ENCODE data around the gene SMAD2.

SMAD2 gene

GRCh38 chr18:47893939-47894699 is 36.3 kb downstream of the SMAD2 start:
- no peak for DNase-seq

- no peak for DNase-seq
These were observed 37.4 kb downstream of the SMAD2 start for GRCh38 chr18:47893047-47893446.

- no peak for DNase-seq
These were observed 42.3 kb downstream of the SMAD2 start for GRCh38 chr18:47888156-47888555.

GRCh38 chr18:47887227-47887626 is 43.2 kb downstream of the SMAD2 start:
- DNase-seq: no peak

GRCh38 chr18:47883771-47884413 is 46.6 kb downstream of the SMAD2 start:
- no peak for DNase-seq

GRCh38 chr18:47882641-47883040 is 47.8 kb downstream of the SMAD2 start:
- no peak for DNase-seq

- DNase-seq: no peak
These were observed 48.6 kb downstream of the SMAD2 start for GRCh38 chr18:47881752-47882455.

GRCh38 chr18:47881042-47881441 is 49.4 kb downstream of the SMAD2 start:
- no peak for DNase-seq

- no peak for DNase-seq
These were observed 52.6 kb downstream of the SMAD2 start for GRCh38 chr18:47877892-47878291.

- no peak for DNase-seq
These were observed 53.6 kb downstream of the SMAD2 start for GRCh38 chr18:47876813-47877212.

GRCh38 chr18:47873625-47874024 is 56.8 kb downstream of the SMAD2 start:
- no peak for DNase-seq

- no peak for DNase-seq
These were observed 58.0 kb downstream of the SMAD2 start for GRCh38 chr18:47872426-47872825.

GRCh38 chr18:47871288-47871687 is 59.2 kb downstream of the SMAD2 start:
- DNase-seq: no peak

- DNase-seq: no peak
These were observed 59.9 kb downstream of the SMAD2 start for GRCh38 chr18:47870605-47871004.

GRCh38 chr18:47868744-47869143 is 61.7 kb downstream of the SMAD2 start:
- no peak for DNase-seq

GRCh38 chr18:47865183-47865582 is 65.3 kb downstream of the SMAD2 start:
- DNase-seq: no peak

GRCh38 chr18:47863041-47863440 is 67.4 kb downstream of the SMAD2 start:
- no peak for DNase-seq

- DNase-seq: no peak
These were observed 71.9 kb downstream of the SMAD2 start for GRCh38 chr18:47858607-47859006.

- DNase-seq: no peak
These were observed 82.8 kb downstream of the SMAD2 start for GRCh38 chr18:47847635-47848034.

GRCh38 chr18:47846431-47846830 is 84.0 kb downstream of the SMAD2 start:
- no peak for DNase-seq

- DNase-seq: no peak
These were observed 85.5 kb downstream of the SMAD2 start for GRCh38 chr18:47844828-47845498.

GRCh38 chr18:47842836-47843235 is 87.6 kb downstream of the SMAD2 start:
- DNase-seq: peak; percentile 51 to 84

GRCh38 chr18:47838396-47838795 is 92.1 kb downstream of the SMAD2 start:
- DNase-seq: no peak
